GM15510 (cell line): ENCODE measurements around the gene NIN.

Experiments used
- POLR2A ChIP-seq: IDR thresholded peaks from 3 replicates; pipeline ENCODE4 v1.6.1; 2011; ENCODE audit warnings: borderline replicate concordance; ENCODE audit not compliant: insufficient read length; ENCODE audit errors: extremely low read depth

Gene NIN

DNA sequence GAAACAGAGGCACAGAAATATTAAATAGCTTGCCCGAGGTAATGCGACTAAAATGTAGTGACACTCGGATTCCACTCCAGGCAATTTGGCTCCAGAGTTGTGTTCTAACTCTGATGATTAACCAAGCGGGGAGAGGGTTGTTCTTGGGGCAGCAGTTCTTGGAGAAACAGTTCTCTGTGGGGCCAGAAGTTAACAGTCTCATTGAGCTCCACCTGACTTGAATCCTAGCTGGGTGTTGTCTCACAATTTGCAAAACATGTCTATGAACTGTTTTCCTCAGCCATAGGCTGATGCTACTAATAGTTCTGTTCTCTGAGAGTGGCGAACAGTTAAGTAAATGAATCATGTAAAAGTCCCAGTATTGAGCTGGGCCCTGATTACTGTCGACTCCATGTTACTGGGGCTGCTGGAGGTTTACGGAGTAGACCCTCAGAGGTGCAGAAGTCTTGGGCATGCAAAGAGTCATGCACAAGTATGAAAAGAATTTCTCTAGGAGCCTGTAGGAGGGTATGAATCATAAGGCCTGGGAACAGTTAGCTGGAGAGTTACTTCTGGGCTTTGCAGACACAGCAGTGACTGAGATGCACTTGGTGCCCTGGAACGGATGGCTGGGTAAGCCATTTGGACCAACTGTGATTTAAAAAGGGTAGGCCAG lies 15.4 kb upstream of the NIN start:
- TF ChIP-seq POLR2A: no peak

DNA sequence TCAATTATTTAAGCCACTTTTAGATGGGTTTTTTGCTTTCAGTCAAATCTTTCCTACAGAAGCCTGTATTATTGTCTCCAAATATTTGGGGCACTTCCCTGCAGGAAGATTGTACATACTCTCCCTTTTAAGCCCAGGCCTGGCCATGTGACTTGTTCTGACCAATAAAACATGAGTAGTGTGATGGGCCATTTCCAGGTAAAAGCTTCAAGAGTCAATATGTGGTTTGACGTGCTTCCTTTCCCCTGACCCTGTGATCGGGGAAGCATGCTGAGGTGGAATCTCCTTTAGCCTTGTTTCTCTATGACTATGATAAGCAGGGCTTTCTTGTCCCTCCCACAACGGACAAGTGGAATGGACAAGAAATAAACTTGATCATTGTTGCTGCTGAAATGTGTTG lies 14.2 kb upstream of the NIN start:
- no peak for TF ChIP-seq POLR2A

DNA sequence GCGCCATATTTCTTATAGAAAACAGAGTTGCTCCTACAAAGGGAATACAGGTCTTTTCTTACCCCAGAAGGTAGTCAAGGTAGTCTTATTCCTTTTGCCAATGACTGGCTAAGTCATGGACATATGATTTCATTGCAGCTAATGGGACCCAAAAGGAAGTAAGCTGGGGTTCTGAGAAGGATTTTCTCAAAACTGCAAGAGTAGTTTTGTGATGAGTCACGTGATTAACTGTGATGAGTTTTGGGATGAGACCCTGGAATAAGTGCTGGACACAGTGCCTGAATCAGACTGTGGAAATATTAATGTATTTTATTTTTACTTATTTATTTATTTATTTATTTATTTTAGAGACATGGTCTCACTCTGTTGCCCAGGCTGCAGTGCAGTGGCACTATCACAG lies 13.4 kb upstream of the NIN start:
- no peak for TF ChIP-seq POLR2A

DNA sequence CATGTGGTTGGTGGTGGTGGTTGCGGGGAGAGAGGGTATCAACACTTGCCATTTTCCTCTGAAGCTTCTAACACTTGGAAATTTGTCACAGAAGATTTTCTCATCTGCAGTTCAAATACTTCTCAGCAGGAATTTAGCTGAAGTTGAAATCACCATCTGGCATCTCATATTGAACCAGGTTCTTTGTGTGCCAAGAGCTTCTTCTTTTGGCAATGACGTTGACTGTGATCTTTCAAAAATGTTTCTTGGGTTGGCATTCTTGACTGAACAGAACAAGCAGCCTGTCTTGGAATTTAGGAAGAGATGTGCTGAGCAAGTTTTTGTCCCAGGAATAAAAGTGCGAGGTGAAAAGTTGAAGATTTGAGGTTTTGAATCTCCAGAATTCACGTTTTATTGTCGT lies 8.7 kb upstream of the NIN start:
- TF ChIP-seq POLR2A: no peak

DNA sequence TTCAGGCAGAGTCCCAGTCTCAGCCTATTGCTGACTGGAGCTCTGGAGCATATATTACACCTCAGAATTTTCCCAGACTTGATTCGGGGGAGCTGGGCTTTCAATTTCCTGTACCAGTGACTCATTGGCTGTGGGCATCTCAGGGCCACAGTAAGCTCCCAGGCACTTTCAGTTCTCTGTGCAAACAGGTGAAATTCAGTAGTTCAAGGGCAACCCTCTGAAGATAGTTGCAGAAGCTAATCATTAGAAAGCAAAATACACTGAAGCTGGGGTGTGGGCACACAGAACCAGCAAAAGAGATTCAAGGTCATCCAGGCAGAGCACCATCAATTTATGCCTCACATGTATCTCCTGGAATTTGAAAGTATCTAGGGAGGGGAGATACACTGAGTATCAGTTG lies 8.1 kb upstream of the NIN start:
- TF ChIP-seq POLR2A: no peak

DNA sequence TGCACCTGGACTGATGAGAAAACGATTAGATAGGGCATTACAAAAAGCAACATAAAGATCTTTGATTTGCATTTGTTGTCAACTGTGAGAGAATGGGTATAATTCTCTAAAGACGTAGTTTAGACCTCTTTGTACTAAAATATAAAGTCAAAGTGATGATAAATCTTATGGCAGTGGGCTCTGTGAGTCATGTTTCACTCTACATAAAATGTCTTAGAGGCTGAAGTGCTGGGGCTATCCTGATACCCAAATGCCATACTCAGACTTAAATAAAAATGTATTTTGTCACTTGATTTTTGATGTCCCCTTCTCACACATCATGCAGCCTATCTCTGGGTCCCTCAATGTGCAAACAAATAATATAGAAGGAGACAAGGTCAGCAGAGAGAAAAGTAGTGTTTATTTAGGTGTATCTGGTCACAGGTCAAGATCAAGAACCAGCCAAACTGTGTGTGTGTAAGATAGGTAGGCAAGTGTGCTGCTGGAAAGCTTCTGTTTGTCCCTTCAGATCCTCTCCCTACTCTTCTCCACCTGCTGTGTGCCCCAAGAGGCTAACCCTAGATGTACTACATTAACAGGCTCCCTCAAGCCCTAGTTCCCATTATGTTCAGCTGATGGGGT lies 7.0 kb upstream of the NIN start:
- no peak for TF ChIP-seq POLR2A

DNA sequence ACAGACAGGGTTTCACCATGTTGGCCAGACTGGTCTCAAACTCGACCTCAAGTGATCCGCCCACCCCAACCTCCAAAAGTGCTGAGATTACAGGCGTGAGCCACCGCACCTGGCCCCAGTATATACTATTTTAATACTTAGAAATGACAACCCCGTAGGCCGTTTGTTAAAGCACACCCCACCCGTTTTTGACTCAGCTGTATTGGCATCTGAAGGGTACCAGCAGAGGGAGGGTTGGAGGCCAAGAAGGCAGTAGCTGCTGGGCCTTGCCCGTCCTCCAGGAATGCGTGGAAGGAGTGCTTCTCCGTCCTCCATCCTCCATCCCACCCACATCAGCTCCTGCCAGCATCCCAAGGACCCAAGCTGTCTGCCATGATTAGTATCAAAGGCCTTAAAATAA lies 6.3 kb upstream of the NIN start:
- no peak for TF ChIP-seq POLR2A

DNA sequence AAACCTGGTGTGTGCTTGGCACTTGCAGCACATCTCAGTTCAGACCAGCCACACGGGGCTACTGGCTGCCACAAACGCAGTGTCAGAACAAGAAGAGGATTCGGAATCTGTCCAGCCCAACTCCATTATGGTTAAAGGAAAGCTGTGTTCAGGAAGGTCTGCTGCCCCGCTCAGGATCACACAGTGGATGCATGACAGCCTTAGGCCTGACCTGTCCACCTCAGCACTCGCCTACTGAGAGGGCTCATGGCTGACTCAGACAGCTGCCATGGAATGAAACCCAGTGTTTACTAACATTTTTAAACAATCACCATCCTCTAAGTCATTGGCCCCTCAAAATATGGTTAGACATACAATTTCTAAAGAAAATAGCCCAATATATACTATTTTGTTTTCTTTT lies 5.6 kb upstream of the NIN start:
- TF ChIP-seq POLR2A: no peak

DNA sequence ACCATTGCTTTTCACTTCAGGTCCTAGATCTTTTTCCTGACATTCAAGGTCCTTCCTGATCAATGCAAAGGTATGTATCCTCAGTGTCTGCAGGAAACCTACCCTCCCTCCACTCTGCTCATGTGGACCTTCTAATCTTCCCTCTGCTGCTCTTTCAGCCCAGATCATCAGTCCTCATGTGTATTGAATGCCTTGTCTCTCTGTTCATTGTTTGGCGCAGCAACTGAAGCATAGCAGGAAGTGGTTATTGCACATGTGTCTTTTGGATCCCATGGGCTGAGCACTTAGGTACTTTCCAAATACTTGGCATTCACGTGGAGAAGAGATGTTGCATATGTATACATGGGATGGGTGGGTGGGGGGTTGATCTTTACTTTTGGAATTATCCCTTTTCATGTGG lies 4.3 kb upstream of the NIN start:
- TF ChIP-seq POLR2A: no peak

DNA sequence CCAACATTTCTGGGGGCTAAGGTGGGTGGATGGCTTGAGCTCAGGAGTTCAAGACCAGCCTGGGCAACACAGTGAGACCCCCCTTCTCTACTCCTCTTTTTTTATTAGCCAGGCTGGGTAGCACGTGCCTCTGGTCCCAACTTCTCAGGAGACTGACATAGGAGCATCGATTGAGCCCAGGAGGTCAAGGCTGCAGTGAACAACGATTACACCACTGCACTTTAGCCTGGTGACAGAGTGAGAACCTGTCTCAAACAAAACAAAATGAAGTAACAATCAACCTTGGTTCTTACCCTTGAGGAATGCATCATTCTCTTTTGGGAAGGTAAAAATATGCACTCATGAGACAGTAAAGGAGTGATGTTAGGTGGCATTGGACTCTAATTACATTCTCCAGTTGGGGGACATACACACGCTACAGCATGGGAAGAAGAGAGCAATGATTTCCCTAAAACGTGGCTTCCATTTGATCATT lies 3.9 kb upstream of the NIN start:
- no peak for TF ChIP-seq POLR2A

DNA sequence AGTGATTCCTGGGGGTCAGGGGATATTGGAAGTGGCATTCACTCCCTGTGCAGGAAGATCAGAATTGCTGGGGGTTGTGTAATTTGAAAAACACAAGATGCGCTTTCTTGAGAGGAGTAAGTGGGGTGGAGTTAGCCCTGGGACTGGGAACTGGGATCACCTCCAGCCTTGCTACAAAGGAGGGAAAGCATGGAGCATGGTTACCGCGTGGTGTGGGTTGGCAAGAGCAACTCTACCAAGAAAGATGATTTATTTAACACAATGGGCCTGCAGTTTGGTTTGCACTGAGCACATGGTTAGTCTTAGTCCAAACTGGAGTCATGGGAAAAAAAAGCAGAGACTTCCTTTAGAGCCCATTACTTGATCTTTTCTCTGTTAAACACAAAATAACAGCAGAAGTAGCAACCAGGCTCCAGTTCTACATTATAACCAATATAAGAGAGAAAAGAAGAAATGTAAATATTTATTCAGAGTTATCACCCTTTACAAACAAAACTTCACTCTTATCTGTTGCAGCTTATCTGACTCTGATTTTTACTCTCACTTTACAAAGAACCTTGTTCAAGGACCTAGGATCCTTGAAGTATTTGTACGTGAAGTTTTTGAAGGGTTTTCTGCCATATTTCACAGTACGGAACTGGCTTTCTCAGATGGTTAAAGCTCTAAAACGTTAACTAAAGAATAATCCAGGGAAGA lies 2.1 kb upstream of the NIN start:
- TF ChIP-seq POLR2A: no peak

DNA sequence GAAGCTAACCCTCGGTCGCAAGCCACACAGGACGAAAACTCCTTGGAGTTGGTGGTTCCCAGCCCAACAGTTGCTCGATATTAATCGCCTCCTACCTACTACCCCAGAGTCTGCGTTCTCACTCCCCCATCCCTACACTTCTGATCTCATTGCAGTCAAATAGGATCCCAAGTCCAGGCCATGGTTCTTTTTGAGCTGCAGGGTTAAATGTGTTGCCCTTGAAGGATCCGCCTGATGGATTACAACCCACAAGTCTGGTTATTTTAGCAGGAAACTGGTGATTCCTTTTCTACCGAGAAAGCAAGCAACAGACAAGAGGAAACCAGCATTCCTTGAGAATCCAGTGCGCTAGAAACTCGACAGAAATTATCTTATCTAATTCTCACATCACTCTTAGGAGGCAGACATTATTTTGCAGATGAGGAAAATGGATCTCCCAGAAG lies 785 bp upstream of the NIN start:
- no peak for TF ChIP-seq POLR2A

DNA sequence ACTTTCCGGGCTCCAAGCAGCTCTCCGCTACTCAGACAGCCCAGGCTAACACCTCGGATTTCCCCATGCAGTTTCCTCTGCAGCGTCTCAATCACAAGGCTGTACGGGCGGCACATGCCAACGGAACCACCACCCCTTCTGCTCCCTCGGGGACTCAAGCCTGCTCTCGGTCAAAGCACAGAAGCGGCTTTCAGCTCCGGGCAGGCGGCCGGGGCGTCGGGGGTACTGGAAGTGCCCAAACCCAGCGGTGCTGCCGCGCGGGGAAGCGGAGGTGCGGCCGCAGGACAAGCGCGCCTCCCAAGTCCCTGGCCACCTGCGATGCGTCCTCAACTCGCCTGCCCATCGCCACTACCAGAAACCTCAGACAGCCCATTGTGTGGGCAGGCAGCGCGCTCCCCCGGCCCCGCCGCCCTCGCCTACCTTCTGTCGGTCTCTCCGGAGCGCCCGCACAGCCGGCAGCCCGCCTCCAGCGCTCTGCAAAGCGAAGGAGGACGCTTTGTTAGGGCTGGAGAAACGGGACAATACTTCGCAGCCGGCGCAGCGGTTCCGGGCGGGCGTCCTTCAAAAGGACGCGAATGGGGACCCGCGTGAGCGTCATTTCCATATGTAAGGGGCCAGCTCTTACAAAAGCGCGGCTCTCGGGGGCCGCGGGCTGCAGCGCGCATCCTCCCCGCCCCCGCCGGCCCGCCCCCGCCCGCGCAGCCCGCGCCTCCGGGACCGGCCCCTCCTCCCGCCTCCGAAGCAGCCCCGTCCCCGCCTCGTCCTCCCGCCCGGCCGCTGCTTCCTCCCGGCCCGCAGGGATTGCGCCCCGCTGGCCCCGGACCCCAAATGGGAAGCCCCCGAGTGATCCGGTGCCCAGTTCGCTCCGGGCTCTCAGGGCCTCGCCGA lies 674 bp downstream of the NIN start:
- TF ChIP-seq POLR2A: peak; percentile 66

DNA sequence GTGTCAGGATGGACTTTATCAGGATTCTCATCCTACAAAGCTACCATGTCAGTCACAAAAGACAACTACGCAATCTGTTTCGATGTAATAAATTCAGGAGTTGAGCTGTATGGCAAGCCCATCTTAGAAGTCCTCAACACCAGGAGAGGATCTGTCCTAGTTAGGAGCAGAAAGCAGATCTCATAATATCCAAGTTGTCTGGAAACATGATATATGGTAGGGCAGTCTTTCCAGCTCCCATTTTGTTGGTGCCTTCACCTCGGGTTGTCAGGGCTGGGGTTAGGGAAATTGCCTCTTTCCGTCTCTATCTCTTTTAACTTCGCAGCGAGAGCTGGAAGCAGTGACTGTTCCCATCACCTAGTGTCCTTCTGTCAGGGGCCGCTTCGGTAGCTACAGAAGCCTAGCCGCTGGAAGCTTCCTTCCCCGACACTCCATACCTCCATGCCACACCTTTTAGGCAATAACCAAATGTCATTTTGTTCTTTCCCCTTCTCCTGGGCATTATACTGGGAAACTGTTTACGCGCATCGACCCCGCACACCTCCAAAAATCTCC lies 1.4 kb downstream of the NIN start:
- TF ChIP-seq POLR2A: no peak
